Spleen (tissue), 7 donors: ENCODE measurements around the gene CCDC66.
"Not testable (repeated sequence)": the region's sequence is repeated elsewhere in the genome, so short reads cannot be mapped to it uniquely, and the experiment has no call there.

ENCODE experiments used
- POLR2A ChIP-seq, 3 donors: fragments of 450-650 bp; IDR thresholded peaks; one replicate each; pipeline ENCODE4 v1.5.1; 2017; ENCODE audit warnings: antibody characterized with exemption in 3 of 3, mild to moderate bottlenecking in 1 of 3
- POLR2AphosphoS5 ChIP-seq, 3 donors: sonication (generic); formaldehyde crosslinking; IDR thresholded peaks; one replicate each; pipeline ENCODE4 v1.5.1; 2017; ENCODE audit warnings: antibody characterized with exemption in 3 of 3
- TF ChIP-seq, protein P1 (sequence below), 11 experiments: fragments of 200-600 bp in 7 of 11; fragments of 450-650 bp in 4 of 11; sonication (generic) in 4 of 11; IDR thresholded peaks in 8 of 11; conservative IDR thresholded peaks in 3 of 11; 1 replicate in 7 of 11; 2 replicates in 4 of 11; pipeline versions ENCODE4 v1.4.0 to v1.8.0; 2016 to 2021; ENCODE audit warnings: antibody characterized with exemption in 11 of 11, inconsistent platforms in 4 of 11, mild to moderate bottlenecking in 1 of 11
- donor health status: DM: no; HTN: no; CAD: no; lungs with moderate emphysema.
- donor health status: DM: no; HTN: no; CAD: no.
- donor health status: DM: no; HTN: no; CAD: no.

DNA sequence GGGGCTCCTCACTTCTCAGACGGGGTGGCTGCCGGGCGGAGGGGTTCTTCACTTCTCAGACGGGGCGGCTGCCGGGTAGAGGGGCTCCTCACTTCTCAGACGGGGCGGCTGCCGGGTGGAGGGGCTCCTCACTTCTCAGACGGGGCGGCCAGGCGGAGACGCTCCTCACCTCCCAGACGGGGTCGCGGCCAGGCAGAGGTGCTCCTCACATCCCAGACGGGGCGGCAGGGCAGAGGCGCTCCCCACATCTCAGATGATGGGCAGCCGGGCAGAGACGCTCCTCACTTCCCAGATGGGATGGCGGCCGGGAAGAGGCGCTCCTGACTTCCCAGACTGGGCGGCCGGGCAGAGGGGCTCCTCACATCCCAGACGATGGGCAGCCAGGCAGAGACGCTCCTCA, 27.3 kb downstream of the CCDC66 start:
- TF ChIP-seq POLR2A, POLR2AphosphoS5 (IDR thresholded peaks at IDR 0.05): not testable (repeated sequence)
- TF ChIP-seq, protein P1, sequence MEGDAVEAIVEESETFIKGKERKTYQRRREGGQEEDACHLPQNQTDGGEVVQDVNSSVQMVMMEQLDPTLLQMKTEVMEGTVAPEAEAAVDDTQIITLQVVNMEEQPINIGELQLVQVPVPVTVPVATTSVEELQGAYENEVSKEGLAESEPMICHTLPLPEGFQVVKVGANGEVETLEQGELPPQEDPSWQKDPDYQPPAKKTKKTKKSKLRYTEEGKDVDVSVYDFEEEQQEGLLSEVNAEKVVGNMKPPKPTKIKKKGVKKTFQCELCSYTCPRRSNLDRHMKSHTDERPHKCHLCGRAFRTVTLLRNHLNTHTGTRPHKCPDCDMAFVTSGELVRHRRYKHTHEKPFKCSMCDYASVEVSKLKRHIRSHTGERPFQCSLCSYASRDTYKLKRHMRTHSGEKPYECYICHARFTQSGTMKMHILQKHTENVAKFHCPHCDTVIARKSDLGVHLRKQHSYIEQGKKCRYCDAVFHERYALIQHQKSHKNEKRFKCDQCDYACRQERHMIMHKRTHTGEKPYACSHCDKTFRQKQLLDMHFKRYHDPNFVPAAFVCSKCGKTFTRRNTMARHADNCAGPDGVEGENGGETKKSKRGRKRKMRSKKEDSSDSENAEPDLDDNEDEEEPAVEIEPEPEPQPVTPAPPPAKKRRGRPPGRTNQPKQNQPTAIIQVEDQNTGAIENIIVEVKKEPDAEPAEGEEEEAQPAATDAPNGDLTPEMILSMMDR (IDR thresholded peaks at IDR 0.05 in 8 of 11, conservative IDR thresholded peaks at IDR 0.05 in 3 of 11), result not testable (repeated sequence)
